Esophagus squamous epithelium (tissue), 4 donors: ENCODE measurements around the gene DLG2.

Experiments used
- POLR2A ChIP-seq, 4 donors: fragments of 450-650 bp; IDR thresholded peaks; one replicate each; pipeline ENCODE4 v1.6.1; 2017; ENCODE audit warnings: antibody characterized with exemption in 4 of 4, mild to moderate bottlenecking in 4 of 4, moderate library complexity in 3 of 4
- TF ChIP-seq, protein P1 (sequence below), 6 experiments: fragments of 450-650 bp in 4 of 6; fragments of 200-600 bp in 2 of 6; sonication (generic) in 2 of 6; IDR thresholded peaks; one replicate each; pipeline ENCODE4 v1.5.1; 2016 to 2019; ENCODE audit warnings: antibody characterized with exemption in 6 of 6, mild to moderate bottlenecking in 4 of 6, moderate library complexity in 4 of 6

- TF ChIP-seq, protein P1, sequence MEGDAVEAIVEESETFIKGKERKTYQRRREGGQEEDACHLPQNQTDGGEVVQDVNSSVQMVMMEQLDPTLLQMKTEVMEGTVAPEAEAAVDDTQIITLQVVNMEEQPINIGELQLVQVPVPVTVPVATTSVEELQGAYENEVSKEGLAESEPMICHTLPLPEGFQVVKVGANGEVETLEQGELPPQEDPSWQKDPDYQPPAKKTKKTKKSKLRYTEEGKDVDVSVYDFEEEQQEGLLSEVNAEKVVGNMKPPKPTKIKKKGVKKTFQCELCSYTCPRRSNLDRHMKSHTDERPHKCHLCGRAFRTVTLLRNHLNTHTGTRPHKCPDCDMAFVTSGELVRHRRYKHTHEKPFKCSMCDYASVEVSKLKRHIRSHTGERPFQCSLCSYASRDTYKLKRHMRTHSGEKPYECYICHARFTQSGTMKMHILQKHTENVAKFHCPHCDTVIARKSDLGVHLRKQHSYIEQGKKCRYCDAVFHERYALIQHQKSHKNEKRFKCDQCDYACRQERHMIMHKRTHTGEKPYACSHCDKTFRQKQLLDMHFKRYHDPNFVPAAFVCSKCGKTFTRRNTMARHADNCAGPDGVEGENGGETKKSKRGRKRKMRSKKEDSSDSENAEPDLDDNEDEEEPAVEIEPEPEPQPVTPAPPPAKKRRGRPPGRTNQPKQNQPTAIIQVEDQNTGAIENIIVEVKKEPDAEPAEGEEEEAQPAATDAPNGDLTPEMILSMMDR (IDR thresholded peaks at IDR 0.05), result no peak
- TF ChIP-seq POLR2A (IDR thresholded peaks at IDR 0.05), result no peak
Observed at GRCh38 chr11:85232559-85232958, 394.6 kb downstream of the DLG2 start.
